GM21619 (cell line): ENCODE measurements around the gene SELENON.

Source experiments
- ATAC-seq: cut with Tn5 transposase; IDR thresholded peaks from one replicate; pipeline ENCODE4 v1.9.1; 2021; ENCODE audit not compliant: unreplicated experiment

The SELENON gene

DNA sequence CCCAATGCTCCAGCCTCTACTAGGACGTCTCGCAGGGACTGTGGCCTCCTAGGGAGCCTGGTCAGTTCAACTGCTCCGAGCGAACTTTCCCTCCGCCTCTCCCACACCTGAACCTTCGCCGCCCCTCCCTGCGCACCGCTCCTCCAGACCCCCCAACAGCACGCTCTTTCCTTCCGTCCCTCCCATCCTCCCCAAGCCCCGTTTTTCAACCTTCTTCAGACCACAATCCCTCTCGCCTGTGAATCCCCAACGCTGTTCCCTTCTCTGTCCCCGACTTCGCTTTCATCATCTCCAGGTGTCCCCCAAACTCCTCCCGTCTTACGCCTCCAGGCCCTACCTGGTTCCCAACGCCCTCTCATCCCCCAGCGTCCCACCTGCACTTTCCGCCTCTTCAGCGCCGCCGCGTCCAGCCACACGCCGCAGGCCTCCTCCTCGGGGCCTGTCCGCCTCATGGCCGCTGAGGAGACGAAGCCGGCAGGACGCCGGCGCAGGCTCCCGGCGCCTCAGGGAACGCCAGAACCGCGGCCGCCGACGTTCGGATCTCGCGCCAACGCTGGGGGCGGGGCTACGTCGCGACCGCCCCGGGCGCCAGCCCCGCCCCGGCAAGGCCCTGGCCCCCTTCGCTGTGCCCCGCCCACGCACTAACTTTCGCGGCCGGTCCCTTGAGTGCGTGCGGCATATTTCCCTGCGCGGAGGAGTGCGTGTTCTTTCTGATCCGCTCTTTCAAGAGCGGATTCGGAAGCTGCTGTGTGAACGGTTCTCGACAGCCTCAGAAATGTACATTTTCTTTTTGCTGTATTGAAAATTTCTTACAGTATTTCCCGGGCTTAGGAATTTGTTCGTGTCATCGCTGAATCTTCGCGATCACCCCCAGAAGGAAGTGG lies 59.2 kb downstream of the SELENON start, which contains the start of gene AUNIP:
Gene AUNIP (minus strand): TSS at position 552 of the 884 bp plus-strand sequence. CDS start 100 bp downstream, at position 452.
- ATAC-seq = peak; percentile 85

DNA sequence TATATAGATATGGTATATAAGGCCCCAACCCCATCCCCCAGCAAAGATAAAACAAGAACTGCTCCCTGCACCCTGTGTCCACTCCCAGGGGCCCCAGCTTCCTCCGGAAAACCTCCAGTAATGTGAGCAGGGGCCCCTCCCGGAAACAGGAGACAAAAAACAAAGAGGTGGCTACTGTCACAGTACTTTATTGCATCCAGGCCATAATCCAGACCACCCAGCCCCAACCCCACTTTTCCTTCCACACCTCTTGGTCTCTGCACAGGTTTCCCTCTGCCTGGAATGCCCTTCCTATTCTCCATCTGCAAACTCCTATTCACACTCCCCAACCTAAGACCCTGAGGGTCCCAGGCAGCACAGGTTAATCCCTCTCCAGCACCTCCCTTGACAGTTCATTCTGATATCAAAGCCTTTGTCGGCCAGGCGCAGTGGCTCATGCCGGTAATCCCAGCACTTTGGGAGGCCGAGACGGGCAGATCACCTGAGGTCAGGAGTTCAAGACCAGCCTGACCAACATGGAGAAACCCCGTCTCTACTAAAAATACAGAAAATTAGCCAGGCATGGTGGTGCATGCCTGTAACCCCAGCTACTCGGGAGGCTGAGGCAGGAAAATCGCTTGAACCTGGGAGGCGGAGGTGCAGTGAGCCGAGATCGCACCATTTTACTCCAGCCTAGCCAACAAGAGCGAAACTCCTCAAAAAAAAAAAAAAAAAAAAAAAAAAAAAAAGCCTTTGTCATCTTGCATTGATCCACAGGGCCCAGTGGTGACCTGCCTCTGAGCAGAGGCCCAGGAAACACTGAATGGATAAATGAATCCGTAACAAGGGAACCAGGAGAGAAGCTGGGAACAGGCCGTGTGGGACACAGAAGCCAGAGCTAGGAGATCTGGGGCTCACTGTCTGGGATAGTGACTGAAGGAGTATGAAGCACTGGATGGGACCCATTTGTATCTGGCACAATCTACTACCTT lies 61.6 kb downstream of the SELENON start:
- ATAC-seq = no peak

DNA sequence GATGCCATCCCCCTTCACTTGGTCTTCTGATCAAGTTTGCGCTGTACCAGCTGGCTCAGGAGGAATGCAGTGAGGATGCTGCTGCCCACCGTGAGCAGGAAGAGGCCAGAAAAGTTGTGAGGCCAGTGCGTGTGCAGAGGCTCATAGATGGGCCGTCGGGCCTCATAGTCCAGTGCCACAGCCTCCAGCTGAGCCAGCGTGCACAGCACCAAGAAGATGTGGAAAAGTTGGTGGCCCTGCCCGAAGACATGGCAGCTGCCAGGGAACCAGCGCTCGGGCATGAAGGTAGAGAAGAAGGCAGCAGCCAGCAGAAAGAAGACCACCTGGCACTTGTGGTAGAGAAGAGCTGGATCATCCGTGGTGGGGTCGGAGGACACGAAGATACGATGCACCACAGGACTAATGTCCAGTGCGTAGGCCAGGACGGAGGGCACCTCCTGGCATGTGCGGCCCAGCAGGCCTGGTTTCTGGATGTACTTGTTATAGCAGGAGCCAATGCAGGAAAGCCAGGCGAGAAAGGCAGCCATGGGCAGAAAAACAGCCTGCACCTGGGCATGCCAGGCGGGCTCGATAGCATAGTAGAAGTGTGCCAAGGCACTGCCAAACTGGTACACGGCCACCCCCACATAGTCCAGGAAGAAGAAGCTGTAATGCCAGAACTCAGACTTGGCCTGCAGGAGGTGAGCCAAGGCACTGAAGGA lies 62.9 kb downstream of the SELENON start:
- no peak for ATAC-seq

DNA sequence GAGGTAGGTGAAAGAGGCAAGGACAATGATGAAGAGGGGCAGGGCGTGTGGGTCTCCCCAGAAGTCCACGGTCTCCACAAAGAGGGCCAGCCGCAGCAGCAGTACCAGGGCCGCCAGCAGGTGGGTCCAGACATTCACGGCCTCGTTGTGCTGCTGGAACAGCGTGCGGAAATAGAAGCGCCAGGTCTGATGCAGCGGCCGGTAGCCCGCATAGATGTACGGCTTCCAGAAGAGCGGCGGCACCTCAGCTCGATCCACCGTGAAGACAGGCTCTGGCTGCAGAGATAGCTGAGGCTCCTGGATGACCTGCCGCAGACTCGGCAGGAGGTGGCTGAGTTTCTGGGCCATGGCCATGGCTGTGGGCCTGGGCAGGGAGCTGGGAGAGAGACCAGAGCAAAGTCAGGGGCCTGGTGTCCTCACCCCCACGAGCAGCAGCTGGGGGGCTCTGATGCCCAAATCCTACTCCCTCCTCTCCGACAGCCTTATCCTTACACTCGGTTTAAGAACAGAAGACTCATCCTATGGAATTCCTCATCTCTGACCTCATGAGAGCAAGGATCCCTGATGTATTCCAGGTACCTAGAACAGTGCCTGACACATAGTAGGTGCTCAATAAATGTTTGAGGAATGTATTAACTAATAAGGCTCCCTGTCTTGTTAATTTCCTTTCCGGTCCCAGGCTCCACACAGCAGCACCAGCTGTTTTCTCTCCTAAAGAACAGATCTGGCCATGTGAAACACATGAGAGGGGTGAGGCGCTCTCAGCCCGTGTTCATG lies 63.7 kb downstream of the SELENON start:
- no peak for ATAC-seq

DNA sequence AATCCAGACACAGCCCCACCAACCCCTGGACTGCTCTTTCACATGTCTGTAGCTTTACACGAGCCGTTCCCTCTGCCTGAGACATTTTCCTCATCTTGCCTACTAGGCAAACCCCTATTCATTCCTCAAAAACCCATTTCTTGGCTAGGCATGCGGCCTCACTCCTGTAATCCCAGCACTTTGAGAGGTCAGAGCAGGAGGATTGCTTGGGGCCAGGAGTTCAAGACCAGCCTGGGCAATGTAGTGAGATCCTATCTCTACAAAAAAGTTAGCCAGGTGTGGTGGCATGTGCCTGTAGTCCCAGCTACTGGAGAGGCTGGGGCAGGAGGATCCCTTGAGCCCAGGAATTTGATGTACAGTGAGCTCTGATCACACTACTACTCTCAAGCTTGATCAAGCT lies 64.4 kb downstream of the SELENON start:
- no peak for ATAC-seq

DNA sequence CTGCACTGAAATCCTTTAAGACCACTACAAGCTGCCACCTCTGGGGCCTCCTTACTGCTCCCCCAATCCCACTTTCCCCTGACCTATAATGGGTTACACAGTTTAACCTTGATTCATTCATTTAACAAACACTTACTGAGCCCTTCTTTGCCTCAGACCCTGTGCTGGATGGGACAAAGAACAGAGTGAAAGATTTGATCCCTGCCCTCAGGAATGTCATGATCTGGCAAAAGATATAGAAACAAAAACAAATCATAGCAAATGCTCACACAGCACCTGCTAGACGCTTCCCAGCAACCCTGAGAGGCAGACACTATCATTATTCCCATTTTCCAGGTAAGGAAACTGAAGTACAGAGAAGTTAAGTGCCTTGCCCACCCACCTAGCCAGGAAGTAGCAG lies 66.3 kb downstream of the SELENON start:
- ATAC-seq = no peak

DNA sequence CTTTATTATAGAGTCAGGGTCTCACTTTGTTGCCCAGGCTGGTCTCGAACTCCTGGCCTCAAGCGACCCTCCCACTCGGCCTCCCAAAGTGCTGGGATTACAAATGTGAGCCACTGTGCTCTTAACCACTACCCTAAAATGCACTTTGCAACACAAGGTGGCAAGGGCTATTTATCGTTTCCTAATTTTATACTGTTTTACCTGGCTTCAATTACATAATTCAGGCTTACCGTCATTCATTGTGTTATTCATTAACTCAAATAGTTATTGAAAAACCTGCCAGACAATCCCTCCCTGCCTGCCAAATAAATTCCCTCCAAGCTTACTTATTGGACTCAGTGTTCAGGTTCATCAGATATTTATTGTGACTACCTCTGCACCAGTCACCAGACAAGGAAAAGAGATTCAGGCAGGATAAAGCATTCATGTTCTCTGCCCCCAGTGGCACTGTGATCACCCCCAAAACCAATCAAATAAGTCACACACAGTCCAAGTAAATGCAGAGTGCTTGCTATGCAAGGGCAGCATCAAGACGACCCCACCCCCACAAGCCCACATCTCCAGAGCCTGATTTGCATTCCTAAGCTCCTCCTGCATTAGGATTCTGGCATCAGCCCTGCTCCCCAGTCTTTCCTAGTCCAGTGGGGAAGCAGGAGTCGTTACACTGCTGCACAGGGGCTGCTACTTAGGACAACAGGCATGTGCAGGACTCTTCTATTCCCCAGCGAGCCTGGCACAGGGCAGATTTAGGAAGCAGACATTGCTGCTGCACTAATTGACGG lies 67.4 kb downstream of the SELENON start:
- ATAC-seq = no peak
